A549 treated with CORT108297 at 1 μM for 4 hours (cell line): ENCODE data around the gene FN3KRP. TPM values are rescaled to one million over a fixed set of nuclear protein-coding genes. Genes with fewer than 3 reads are reported as not detected.

ENCODE experiments used
- total RNA-seq: library from RNA; stranded (reverse); fragments of 200-300 nt; extraction: Qiagen RNA extraction; gene quantifications from 5 replicates; pipeline ENCODE4 v1.2.3, GENCODE V29; 2022

Gene FN3KRP, protein sequence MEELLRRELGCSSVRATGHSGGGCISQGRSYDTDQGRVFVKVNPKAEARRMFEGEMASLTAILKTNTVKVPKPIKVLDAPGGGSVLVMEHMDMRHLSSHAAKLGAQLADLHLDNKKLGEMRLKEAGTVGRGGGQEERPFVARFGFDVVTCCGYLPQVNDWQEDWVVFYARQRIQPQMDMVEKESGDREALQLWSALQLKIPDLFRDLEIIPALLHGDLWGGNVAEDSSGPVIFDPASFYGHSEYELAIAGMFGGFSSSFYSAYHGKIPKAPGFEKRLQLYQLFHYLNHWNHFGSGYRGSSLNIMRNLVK
- 60.6 to 65.7 TPM (median 63.6 TPM) in 5 replicates for total RNA-seq

DNA sequence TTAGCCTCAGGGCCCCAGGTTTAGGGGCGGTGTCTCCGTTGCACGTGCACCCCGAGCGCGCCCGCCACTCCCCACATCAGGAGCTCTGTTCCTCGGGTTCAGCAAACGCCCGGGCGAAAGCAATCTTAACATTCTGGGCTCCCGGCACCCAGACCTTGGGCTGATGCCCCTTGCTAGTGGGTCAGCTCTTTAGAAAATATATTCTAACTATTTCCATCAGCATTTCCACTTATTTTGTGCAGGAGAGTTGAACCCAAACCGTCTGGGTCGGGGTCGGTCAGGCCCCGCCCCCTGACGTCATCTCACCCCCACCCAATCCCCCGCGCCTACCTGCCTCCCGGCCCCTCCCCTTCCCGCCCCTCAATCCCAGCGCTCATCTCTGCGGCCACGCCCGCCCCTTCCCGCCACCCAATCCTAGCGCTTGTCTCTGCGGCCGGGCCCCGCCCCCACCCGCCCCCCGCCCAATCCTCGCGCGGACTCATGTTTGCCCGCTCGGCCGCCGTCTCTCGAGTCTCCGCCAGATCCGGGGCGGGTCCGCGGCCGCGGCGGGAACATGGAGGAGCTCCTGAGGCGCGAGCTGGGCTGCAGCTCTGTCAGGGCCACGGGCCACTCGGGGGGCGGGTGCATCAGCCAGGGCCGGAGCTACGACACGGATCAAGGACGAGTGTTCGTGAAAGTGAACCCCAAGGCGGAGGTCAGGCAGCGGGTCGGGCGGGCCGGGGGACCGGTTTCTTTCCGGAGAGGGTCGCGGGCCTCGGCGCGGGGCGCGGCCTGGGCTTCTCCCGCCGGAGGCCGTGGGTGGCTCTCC lies at the start of gene FN3KRP:
FN3KRP (plus strand) TSS at position 504 of the 808 bp plus-strand sequence; CDS start at position 554, 50 bp downstream.

DNA sequence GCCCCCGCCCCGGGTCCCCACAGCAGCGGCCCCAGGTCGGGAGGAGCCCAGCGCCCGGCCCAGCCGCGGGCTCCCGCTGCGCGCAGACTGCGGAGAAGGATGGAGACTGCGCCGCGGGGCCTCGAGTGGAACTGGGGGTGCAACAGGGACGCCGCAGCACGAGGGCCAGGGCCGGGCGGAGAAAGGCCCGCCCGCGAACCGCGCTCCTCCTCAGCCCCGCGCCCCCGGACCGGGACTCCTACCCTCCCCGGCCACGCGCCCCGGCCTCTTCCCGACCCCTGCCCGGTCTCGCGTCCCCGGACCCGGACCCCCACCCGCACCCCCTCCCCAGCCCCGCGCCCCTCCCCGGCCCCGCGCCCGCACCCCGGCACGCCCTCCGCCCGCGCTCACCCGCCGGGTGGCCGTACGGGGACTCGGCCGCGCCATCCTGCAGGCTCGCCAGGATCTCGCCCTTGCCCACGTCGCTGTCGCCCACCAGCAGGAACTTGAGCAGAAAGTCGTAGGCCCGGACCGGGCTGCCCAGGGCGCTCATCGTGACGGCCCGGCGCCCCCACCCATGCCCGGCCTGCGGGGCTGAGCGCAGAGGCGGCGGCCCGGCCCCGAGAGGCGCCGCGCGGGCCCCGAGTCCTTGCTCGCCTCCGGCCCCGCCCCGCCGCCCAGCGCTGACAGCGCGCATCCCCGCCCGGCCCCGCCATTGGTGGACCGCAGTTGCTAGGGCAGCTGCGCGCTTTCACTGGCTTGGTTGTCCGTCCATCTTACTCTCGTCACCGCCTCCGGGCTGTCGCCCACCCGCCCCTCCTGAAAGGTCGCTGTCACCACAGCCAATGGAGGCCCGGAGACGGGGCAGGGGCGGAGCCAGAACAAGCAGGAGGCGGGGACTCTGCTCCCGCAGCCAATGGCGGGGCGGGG lies 18.2 kb upstream of the FN3KRP start, which contains the start of gene RAB40B:
RAB40B (minus strand) TSS at position 634 of the 909 bp plus-strand sequence; CDS start at position 532, 102 bp downstream.

DNA sequence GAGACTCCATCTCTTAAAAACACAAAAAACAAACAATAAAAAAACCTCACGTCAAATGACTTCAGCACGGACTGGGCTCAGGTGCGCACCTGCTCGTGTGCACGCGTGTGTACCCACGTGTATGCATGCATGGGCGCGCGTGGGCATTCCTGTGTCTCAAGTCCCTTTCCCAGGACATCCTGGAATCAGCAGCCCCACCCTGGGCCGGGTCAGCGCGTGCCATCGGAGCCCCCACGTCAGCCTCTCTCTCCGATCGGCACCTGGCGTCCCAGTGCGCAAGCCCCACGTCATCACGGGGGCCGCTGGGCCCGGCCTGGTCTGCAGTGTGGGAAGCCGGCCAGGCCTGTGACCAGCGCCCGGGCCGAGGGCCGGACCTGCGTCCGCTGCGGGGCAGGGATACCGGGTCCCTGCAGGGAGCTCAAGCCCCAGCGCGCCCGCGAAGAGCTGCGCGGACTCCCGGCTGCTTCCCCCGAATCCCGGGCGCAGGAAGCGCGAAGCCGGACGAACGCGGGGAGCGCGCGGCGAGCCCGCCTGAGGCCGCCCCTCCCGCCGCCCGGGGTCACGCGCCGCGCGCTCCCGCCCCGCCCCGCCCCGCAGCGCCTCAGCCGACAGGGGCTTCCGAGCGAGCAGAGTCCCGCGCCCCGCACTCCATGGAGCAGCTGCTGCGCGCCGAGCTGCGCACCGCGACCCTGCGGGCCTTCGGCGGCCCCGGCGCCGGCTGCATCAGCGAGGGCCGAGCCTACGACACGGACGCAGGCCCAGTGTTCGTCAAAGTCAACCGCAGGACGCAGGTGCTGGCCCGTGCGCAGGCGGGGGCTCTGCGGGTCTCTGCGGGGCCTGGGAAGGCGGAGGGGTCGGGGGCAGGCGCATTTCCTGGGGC lies 18.7 kb downstream of the FN3KRP start, which contains the start of gene FN3K:
FN3K (plus strand) TSS at position 629 of the 880 bp plus-strand sequence; CDS start at position 651, 22 bp downstream.

DNA sequence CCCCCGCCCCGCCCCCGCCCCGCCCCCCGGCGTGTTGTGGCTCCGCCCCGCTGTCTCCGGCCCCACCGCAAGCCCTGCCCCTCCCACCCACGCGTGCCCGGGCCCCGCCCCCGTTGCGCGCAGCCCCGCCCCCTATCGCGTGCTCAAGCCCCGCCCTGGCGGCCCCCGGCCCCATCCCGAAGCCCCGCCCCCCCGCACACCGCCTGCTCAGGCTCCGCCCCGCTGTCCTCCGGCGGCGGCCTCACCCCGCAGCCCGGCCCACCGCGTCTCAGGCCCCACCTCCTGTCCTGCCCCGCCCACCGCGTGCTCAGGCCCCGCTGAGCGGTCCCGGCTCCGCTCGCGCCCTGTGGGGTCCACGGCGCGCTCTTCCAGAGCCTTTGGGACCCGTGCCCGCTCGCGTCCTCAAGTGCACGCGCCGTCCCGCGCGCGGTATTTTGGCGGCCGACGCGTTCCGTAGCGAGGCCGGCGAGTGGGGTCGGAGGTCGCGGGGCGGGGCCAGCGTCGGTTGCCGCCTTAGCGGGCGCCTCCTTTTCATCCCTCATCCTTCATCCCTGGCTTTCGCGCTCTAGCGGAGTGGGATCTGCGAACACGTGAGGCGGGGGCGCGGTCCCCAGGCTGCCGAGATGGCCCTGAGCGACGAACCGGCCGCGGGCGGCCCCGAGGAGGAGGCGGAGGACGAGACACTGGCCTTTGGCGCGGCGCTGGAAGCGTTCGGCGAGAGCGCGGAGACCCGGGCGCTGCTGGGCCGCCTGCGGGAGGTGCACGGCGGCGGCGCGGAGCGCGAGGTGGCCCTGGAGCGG lies 35.3 kb downstream of the FN3KRP start, which contains the start of gene TBCD:
TBCD (plus strand) TSS at position 495 of the 800 bp plus-strand sequence; CDS start at position 624, 129 bp downstream.

Other genes starting within 250 kb of the FN3KRP start
- 45.4 to 56.4 TPM (median 51.6 TPM) in 5 replicates for gene FOXK2, start 197.0 kb upstream of the FN3KRP start, total RNA-seq
- gene WDR45B, start 68.3 kb upstream of the FN3KRP start, total RNA-seq: 93.5 to 99.6 TPM (median 95.6 TPM) in 5 replicates
- 12.7 to 20.4 TPM (median 18.6 TPM) in 5 replicates for gene RAB40B, start 18.0 kb upstream of the FN3KRP start, total RNA-seq
- 6.7 to 8.2 TPM (median 7.9 TPM) in 5 replicates for gene FN3K, start 18.9 kb downstream of the FN3KRP start, total RNA-seq
- 57.6 to 85.9 TPM (median 78.6 TPM) in 5 replicates for gene TBCD, start 35.4 kb downstream of the FN3KRP start, total RNA-seq
- gene ZNF750, start 123.3 kb downstream of the FN3KRP start, total RNA-seq: not detected in 5 replicates